A549 (cell line): ENCODE results near the gene KHNYN.
"Not testable (repeated sequence)": the region's sequence is repeated elsewhere in the genome, so short reads cannot be mapped to it uniquely, and the experiment has no call there.

Experiments used
- BHLHE40 ChIP-seq: IDR thresholded peaks from 2 replicates; pipeline ENCODE4 v1.6.1; 2012; ENCODE audit warnings: low read depth, low read length, inconsistent platforms
- KDM5A ChIP-seq: fragments of 200-600 bp; sonication (generic); IDR thresholded peaks from 2 replicates; pipeline ENCODE4 v1.6.1; 2016; ENCODE audit warnings: antibody characterized with exemption, mild to moderate bottlenecking
- MYC ChIP-seq: IDR thresholded peaks from 2 replicates; pipeline ENCODE4 v1.6.1; 2012; ENCODE audit warnings: mild to moderate bottlenecking, inconsistent platforms, low read length, improper control_type of control experiment, borderline replicate concordance
- POLR2A ChIP-seq: IDR thresholded peaks from 2 replicates; pipeline ENCODE4 v1.6.1; 2012; ENCODE audit warnings: mild to moderate bottlenecking, low read length
- RAD21 ChIP-seq, 2 experiments: fragments of >200 bp in 1 of 2; sonication (Bioruptor Twin) in 1 of 2; formaldehyde crosslinking in 1 of 2; IDR thresholded peaks in 1 of 2; conservative IDR thresholded peaks in 1 of 2; 2 replicates in 1 of 2; 3 replicates in 1 of 2; pipeline ENCODE4 v1.6.1; 2012 to 2018; ENCODE audit warnings: inconsistent platforms in 1 of 2
- RFX5 ChIP-seq: fragments of 450-650 bp; IDR thresholded peaks from 2 replicates; pipeline ENCODE4 v1.7.1; 2014; ENCODE audit warnings: antibody characterized with exemption, mild to moderate bottlenecking, moderate library complexity
- TF ChIP-seq, protein P1 (sequence below): fragments of >200 bp; sonication (Bioruptor Twin); formaldehyde crosslinking; IDR thresholded peaks from 3 replicates; pipeline ENCODE4 v1.5.1; 2016

DNA sequence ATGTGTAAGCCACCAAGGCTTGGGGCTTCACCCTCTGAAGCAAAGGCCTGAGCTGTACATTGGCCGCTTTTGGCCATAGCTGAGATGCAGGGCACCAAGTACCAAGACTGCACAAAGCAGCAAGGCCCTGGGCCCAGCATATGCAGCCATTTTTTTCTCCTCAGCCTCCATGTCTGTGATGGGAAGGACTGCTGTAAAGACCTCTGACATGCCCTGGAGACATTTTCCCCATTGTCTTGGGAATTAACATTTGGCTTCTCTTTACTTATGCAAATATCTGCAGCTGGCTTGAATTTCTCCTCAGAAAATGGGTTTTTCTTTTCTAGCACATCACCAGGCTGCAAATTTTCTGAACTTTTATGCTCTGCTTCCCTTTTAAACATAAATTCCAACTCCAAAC is 50.2 kb downstream of the KHNYN start:
- TF ChIP-seq, protein P1, sequence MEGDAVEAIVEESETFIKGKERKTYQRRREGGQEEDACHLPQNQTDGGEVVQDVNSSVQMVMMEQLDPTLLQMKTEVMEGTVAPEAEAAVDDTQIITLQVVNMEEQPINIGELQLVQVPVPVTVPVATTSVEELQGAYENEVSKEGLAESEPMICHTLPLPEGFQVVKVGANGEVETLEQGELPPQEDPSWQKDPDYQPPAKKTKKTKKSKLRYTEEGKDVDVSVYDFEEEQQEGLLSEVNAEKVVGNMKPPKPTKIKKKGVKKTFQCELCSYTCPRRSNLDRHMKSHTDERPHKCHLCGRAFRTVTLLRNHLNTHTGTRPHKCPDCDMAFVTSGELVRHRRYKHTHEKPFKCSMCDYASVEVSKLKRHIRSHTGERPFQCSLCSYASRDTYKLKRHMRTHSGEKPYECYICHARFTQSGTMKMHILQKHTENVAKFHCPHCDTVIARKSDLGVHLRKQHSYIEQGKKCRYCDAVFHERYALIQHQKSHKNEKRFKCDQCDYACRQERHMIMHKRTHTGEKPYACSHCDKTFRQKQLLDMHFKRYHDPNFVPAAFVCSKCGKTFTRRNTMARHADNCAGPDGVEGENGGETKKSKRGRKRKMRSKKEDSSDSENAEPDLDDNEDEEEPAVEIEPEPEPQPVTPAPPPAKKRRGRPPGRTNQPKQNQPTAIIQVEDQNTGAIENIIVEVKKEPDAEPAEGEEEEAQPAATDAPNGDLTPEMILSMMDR, result not testable (repeated sequence)
- not testable (repeated sequence) for TF ChIP-seq RAD21 (conservative IDR thresholded peaks at IDR 0.05 in 1 of 2, IDR thresholded peaks at IDR 0.05 in 1 of 2); RFX5; KDM5A; BHLHE40; POLR2A; MYC
